GM18868 (cell line): ENCODE data around the gene CASQ2.

Experiments used
- ATAC-seq: cut with Tn5 transposase; IDR thresholded peaks from one replicate; pipeline ENCODE4 v1.9.1; 2021; ENCODE audit warnings: mild to moderate bottlenecking, moderate library complexity; ENCODE audit not compliant: unreplicated experiment

The CASQ2 gene

DNA sequence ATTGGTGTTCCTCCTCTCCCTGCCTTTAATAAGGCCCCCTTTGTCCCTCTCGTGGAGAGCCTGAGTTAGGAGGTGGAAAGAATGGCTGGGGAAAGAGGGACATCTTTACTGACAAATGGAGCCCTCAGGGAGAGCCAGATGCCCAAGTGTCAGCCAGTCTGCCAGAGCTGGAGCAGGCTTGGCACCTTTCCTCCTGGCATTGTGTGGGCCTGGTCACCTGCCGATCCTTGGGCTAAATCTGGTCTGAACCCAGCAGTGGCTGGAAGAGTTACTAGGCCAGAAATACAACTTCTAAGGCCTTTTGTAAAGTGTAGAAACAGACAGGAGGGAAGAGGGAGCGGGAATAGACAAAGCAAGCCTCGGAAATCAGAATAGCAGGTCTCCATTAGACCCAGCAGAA is 101.8 kb downstream of the CASQ2 start:
- ATAC-seq = no peak

DNA sequence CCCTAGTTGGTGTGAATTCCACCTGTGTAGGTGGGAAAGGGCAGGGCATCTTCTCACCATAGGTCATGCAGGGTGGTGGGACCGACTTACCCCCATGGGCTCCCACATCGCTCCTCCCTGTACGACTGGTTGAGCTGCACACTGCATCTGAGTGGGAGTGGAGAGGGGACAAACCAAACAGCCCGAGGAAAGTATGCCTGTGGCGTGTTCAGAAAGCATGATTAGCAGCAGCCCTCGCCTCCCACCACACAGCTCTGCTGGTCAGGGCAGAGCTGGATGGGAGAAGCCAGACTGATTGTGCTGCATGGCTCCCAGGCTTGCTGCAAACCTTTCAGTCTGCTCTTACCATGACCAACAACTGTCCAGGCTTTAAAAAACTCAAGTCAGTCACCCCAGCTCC is 102.3 kb downstream of the CASQ2 start:
- ATAC-seq = no peak

DNA sequence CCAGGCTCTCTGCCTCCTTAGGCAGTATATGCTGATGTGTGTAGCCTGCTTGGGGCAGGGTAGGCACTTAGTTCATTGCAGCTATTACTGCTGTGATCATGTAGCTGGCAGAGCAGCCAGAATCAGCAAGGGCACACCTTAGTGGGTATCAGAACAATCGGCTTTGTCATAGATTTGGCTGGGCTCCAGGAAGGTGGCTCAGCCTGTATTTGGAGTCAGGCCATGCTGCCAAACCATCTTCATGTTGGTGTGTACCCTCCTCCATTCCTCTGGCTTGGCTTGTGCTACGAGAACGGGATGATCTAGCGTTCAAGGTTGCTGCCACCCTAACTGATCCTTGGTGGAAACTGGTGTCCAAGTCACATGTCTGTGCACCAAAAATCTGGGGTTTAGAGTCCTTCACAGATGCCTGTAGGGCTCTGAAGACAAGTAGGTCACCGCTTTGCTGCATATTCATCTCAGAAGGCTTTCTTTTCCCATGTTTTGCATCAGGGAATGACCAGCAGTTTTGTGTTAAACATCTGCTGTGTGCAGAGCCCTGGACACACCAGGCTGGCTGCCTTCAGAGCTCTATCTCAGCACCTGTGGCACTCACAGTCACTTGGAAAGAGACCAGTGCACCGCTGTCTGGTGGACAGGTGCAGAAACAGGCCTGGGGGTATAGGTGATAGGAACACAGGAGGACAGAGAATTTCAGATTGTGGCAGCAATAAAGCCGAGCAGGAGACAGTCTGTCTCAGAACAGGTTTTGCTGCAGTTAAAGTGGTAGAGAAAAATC is 103.0 kb downstream of the CASQ2 start:
- ATAC-seq = no peak

DNA sequence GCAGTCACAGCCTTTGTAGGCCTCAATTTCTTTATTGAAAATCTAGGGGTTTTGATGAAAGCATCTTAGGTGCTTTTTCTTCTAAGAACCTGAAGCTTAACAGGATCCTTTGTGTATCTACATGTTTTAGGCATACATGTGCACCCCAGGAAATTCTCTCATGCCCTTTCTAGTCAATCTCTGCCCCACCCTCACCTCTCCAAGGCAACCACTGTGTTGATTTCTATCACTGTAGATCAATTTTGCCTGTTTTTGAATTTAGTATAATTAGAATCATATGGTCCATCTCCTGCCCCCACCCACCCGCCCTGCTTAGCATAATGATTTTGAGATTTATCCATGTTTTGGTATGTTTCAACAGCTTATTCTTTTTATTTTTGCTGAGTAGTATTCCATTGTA is 107.4 kb downstream of the CASQ2 start:
- ATAC-seq = no peak

DNA sequence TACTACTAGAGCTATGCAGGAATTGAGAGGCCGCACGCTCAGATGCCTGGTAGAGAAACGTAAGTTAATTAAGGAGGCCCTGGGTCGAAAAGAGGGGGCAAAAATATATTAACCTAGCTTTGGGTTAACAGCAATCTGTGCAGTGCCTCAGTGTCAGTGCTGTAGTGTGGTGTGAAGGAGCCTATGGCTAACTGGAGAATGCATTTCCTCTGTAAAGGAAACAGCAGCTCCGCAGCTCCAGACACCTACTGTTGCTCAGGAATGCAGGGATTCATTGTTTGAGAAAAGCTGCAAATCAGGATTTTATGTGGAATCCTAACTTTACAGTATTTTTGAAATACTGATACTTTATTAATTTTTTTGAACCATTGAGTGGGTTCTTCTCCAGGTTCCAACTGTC is 108.4 kb downstream of the CASQ2 start:
- ATAC-seq = no peak

DNA sequence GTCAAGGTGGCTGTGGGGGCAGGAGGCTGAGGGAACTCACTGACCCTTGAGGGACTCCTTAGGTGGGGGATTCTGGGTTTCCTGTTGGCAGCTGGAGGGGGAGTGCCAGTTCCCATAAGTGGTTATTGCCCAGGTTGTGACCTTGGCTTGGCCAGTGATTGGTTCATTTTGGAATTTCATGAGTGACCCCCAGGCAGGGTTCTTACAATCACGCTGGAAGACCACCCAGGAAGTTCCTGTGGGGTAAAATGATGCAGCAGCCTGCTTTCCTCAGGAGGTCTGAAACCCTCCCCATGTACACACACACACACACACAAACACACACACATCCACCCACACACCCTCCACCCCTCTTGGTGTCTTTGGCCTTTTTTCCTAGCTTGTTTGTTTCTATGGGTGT is 109.9 kb downstream of the CASQ2 start:
- no peak for ATAC-seq

DNA sequence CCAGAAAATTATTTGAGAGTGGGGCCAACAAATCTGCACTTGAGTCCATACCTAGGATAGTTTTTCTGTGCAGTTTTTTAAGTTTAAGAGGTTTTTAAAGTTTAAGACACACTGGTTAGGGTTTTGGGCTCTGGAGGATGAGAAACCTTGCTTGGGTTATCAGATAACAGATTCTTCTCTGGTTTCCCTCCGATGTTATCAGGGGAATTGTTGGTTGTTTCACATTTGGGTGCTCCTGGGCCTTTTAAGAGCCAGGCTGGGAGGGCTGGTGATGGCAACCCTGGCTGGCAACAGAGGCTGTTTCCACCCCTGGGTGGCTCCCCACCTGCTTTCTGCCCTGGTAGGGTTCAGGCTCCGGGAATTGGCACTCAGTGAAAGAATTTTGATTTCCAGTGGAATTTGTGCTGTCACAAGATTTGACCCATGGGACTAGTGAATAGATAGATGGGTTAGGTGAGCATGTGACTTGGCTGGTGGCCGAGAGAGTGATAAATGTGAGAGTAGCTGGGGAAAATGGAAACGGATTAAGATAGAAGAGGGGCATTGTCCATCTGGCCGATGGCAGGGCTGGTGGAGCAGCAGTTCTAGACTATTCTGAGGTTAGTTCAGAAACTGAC is 111.9 kb downstream of the CASQ2 start:
- no peak for ATAC-seq

DNA sequence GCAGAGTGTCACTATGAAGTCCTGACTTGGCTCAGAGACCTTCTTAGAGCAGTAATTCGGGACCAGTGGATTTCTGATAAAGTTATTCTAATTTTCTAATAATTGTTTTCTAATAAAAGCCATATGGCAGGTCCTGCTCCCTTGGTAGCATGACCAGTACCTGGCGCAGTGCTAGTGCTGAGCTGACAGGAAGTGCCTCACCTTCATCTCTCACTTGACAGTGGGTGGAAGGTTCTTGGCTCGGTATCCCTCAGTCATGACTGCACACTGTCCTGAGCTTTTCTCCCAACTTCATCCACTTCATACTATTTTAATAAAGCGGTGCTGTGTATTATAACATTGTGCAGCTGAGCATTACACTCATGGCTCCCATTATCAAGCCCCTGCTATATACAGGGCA is 112.6 kb downstream of the CASQ2 start:
- no peak for ATAC-seq

DNA sequence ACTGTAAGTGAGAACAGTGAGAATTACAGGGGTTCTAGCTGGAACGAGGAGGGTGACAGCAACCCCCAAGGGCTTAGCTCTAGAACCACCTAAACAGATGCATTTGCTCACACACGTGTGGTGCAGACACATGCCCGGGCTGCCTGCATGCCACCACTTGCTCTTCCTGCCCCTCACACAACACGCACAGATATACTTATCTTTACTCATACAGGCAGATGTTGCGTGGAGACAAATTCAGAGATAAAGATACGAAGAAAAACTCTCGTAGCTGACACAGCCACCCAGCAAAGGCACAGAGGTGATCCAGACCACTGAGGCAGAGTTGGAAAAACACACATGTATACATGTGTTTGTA is 113.2 kb downstream of the CASQ2 start:
- ATAC-seq = peak; percentile 47

DNA sequence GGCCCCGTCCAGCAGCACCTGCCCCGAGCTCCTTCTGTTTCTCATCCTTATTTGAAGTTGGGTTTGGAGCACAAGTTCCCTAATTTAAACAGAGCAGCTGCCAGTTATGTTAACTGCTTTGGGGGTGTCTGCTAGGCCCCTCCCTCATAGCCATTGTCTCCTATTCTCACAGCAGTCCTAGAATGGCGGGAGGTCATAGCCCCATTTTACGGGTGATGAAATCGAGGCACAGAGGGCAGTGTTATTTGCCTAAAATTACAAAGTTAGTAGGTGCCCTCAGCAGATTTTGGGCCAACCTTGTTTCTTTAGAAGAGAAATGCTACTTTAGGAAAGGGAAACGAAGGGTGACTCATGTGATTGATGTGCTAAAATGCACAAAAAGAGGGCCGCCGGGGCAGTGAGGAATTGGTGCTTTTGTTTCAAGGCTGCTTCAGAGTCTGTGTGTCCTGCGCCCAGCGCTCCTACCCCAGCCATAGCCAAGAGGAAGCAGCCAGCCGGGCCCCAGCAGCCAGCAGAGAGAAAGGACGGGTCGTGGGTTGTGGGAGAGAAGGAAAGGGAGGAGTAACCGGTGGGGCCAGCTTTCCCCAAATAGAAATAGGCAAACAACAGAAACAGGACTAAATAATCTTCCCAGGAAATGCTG is 113.7 kb downstream of the CASQ2 start:
- ATAC-seq = peak; percentile 4

DNA sequence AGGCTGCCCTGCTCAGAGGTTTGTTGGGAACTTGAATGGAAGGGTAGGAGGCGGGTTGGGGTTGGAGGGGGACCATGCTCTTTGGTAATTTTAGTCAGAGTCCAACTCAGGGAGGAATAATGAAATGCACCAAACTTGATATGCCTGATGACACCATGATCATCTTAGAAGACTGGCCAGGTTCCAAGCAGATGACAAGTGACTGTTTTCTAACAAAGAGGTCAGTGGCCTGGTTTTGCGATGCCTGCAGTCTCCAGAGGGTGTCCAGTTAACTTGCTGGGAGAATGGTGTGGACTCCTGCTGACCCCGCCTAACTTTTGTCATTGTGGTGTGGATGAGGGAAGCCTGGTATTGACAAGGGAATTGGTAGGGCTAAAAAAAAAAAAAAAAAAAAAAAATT is 114.4 kb downstream of the CASQ2 start:
- no peak for ATAC-seq

DNA sequence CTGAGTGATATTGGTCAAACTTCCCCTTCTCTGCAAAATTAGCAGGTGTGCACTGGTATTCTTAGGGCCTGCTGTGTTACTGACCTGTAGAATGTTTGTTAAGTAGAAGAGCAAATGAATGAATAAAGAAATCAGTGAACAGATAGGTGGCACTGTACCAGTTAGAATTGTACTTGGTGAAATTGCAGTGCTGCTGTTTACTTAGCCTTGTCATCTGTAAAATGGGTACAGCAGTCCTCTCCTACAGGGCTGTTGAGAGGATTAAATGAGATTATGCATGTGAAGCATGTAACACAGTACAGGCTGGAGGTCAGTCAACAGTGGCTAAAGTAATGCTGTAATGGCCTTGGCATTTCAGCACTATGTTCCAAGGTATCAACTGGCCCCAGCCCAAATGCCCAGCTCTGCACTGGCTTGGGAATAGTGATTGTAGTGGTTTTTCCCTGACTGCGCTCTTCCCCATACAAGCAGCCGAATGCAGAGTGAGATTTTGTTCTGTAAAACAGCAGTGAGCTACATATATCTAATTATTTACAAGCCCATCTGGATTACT is 116.2 kb downstream of the CASQ2 start:
- no peak for ATAC-seq

DNA sequence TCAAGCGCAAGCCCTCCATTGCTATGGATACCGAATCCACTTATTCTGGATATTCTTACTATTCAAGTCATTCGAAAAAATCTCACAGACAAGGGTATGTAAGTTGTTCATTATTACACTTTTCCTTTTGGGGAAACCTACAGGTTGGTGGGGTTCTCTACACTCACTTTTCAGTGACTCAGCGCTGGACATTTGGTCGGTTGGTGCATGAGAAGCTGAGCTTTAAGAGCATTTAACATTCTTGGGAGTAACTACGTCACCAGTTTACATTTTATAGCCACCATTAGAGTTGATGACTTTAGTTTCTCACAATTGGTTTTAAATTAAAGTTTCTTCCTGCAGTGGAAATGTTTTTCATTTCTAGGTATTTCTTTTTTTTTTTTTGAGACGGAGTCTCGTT is 117.1 kb downstream of the CASQ2 start:
- no peak for ATAC-seq

DNA sequence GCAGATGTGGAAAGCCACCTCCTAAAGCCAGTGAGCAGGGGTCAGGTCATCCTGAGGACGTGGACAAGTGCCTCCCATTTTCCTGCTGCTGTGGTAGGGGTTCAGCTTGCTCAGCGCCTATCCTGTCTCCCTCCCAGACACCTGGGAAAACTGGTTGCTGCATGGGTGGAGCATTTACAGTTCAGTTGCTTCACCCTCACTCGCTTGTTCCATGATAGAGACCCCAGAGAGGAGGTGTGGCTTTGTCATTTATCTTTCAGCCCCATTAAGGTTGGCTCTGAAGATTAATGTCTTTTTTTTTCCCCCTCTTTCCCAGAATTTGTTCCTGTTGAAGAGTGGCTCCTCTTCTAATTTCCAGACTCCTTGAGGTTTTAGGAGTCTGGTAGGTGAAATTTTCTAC is 117.6 kb downstream of the CASQ2 start:
- no peak for ATAC-seq
